HPDE6-E6E7 (cell line): ENCODE data around the gene MYOT.

Source experiments
- DNase-seq: peaks from one replicate; pipeline ENCODE4 v3.0.0; 2011; ENCODE audit warnings: missing footprints; ENCODE audit errors: extremely low spot score

MYOT gene

DNA sequence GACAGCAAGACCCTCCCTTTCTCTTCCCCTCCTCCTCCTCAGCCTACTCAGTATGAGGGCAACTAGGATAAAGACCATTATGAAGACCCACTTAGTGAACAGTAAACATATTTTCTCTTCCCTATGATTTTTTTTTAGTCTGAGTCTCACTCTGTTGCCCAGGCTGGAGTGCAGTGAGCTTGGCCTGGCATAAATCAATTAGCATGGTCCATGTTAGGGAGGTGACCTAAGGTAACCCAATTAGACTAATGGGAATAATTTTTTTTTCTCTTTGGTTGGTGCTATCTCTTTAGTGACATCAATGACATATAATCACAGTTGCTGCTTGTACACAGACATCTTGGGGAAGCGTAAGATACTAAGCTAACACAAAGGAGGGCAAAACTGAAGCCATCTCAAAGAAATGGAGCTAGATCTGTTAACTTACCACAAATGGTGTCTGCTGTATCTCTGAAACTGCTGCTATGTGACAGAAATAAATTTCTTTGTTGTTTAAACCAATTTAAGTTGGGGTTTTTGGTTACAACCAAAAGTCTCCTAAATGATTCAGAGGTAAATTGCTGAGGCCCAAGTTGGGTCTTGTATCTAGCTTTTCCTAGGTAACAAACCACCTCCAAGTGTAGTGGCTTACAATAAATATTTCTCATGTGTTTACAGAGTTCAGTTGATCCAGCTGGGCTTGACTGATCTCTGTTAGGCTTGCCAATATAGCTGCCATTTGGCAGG, 34.9 kb downstream of the MYOT start:
- DNase-seq: no peak

DNA sequence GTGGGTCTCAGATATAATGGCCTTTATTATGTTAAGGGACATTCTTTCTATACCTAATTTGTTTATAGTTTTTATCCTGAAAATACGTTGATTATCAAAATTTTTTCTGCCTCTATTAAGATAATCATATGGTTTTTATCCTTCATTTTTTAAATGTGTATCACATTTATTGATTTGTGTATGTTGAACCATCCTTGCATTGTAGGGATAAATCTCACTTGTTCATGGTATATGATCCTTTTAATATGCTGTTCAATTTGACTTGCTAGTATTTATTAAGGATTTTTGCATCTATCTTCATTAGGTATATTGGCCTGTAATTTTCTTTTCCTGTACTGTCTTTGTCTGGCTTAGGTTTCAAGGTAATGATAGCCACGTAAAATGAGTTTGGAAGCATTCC, 47.1 kb downstream of the MYOT start:
- DNase-seq: no peak

- DNase-seq: no peak
These were observed 49.3 kb downstream of the MYOT start for GRCh38 chr5:137916923-137917322.

DNA sequence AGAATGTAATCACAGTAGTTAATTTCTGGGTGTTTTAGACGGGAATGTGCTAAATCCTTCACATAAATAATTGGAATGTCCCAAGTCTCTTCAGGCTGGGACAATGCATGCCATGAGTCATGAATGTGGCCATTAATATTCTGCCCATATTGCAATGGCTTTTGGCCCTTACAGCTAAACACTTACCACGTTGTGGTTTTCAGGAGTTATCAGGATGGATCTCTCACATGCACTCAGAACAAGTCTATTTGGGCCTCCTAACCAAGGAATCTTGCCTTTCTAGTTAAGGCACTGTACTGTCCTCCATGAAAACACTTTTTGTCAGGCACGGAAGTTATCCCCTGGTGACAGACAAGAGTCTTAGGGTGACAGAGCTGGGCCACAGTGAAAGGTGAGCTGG, 54.3 kb downstream of the MYOT start:
- DNase-seq: no peak

DNA sequence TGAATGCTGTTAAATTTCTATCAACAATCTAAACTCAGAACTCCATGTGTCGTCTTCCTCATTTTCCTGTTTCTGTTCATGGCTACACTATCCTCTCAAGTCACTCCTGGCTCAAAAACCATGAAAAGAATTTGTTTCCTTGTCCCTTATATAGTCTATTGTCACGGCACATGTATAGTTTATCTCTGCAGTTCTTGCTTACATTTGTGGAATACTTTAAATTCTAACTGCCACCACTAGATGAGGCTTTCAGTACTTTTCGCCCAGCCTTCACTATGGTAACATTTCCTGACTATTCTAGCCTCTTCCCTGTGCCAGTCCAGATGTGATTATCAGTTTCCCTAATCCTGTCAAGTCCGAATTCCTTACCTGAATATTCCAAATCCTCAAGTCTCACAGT, 56.2 kb downstream of the MYOT start:
- DNase-seq: no peak

DNA sequence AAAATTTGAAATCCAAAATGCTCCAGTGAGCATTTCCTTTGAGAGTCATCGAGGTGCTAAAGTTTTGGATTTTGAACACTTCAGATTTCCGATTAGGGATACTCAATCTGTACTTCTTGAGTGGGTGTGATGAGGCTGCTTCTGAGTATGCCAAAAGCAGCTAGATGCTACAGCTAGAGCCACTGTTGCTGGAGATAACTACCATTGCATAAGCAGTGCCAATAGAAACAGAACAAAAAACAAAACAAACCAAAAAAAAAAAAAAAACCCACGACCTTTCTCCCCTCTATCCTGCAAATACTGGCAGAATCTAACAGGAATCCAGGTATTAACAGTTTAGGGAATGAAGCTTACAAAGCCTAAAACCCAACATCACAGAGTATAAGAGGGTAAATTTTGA, 65.1 kb downstream of the MYOT start:
- no peak for DNase-seq

DNA sequence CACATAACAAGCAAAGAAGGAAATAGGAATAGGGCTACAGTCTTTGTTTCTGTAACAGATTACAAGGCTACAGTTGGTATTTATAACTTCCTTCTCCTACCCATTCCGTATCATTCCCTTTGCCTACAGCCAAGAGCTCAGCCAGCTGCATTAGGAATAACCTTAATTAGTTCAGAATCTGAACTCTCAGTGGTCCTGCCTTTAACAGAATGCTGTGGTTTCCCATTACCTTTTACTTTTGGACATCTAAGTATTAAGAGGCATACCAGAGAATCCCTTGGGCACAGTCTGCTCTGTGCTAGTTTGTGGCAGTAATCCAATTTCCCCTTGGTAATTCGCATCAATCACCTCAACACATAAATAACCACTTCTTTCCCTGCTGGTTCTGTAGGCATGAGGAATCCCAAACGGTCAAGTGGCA, 65.8 kb downstream of the MYOT start:
- DNase-seq: no peak

DNA sequence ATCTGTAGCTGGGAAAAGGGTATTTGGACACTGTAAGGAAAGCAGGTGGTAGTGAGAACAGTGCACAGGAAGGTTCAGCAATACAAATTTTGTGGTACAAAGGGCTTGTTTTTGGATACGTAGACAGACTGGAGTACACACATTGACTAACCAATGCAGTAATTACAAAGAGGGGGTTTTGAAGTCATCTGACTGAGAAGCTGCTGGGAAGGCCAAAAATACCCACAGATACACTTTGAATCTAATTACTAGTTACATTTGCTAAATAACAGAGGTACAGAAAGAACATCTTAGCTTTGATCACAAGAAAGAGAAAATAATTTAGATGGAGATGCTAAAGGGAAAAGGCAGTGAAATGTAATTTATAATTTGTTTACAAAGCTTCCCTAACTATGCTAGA, 67.5 kb downstream of the MYOT start:
- no peak for DNase-seq

GRCh38 chr5:137935694-137936093, 68.0 kb downstream of the MYOT start:
- DNase-seq: no peak
